OCI-LY3 (cell line): ENCODE data around the gene KIF6.

Experiments used
- CTCF ChIP-seq: fragments of 200-600, 300-600 bp; sonication (generic); IDR thresholded peaks from 2 replicates; pipeline ENCODE4 v1.5.1; 2014; ENCODE audit warnings: antibody characterized with exemption, low read length, low read depth
- EZH2phosphoT487 ChIP-seq: fragments of 200-600 bp; shearing (Covaris generic); IDR thresholded peaks from 2 replicates; pipeline ENCODE4 v1.6.1; 2018; ENCODE audit warnings: antibody characterized with exemption, mixed run types, low read depth

- TF ChIP-seq CTCF (no peak), EZH2phosphoT487 (no peak)
Measured at GRCh38 chr6:39550191-39550590, 175.0 kb downstream of the KIF6 start.
